PFSK-1 (cell line): ENCODE measurements around the gene LRP2.

Experiments used
- FOXP2 ChIP-seq: optimal IDR thresholded peaks from 2 replicates; pipeline ENCODE3; 2011; ENCODE audit warnings: borderline replicate concordance, control low read depth, inconsistent platforms; ENCODE audit not compliant: insufficient read depth; ENCODE audit errors: extremely low read length, extremely low read depth
- POLR2AphosphoS5 ChIP-seq: IDR thresholded peaks from 2 replicates; pipeline ENCODE4 v1.6.1; 2012; ENCODE audit warnings: low read depth, mild to moderate bottlenecking, control low read depth, low read length, moderate library complexity
- SIN3A ChIP-seq: IDR thresholded peaks from 2 replicates; pipeline ENCODE4 v1.6.1; 2012; ENCODE audit warnings: mild to moderate bottlenecking, low read length, moderate library complexity, borderline replicate concordance; ENCODE audit not compliant: insufficient read depth
- TAF1 ChIP-seq: IDR thresholded peaks from 2 replicates; pipeline ENCODE4 v1.6.1; 2012; ENCODE audit warnings: low read length, control low read depth, borderline replicate concordance; ENCODE audit not compliant: insufficient read depth
- TF ChIP-seq, protein P1 (sequence below), 2 experiments: IDR thresholded peaks; 2 replicates each; pipeline versions ENCODE4 v1.6.1 to v1.8.0; 2011 to 2012; ENCODE audit warnings: low read depth in 2 of 2, low read length in 2 of 2, control low read depth in 1 of 2, inconsistent platforms in 1 of 2, mild to moderate bottlenecking in 1 of 2, moderate library complexity in 1 of 2; ENCODE audit not compliant: insufficient read depth in 1 of 2

The LRP2 gene

DNA sequence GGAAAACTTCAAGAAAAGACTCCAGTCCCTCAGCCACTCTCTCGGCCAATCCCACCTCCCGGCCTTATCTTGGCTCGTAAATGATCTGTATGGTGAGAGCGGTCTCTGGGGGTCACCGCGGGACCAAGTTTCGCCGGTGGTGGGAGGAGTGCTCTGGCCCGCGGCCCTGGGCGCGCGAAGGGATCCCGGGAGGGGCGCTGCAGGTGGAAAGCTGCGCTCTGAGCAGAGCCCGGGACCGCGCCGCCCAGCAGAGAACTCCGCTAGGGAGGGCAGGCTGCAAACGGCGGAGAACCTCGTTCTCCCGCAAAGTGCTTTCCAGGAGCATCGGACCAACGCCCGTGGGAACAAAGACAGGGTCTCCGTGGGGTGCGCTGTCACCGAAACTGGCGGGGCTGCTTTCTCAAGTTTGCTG, 622 bp downstream of the LRP2 start:
- TF ChIP-seq SIN3A = no peak
- TF ChIP-seq FOXP2 = no peak
- TF ChIP-seq, protein P1, sequence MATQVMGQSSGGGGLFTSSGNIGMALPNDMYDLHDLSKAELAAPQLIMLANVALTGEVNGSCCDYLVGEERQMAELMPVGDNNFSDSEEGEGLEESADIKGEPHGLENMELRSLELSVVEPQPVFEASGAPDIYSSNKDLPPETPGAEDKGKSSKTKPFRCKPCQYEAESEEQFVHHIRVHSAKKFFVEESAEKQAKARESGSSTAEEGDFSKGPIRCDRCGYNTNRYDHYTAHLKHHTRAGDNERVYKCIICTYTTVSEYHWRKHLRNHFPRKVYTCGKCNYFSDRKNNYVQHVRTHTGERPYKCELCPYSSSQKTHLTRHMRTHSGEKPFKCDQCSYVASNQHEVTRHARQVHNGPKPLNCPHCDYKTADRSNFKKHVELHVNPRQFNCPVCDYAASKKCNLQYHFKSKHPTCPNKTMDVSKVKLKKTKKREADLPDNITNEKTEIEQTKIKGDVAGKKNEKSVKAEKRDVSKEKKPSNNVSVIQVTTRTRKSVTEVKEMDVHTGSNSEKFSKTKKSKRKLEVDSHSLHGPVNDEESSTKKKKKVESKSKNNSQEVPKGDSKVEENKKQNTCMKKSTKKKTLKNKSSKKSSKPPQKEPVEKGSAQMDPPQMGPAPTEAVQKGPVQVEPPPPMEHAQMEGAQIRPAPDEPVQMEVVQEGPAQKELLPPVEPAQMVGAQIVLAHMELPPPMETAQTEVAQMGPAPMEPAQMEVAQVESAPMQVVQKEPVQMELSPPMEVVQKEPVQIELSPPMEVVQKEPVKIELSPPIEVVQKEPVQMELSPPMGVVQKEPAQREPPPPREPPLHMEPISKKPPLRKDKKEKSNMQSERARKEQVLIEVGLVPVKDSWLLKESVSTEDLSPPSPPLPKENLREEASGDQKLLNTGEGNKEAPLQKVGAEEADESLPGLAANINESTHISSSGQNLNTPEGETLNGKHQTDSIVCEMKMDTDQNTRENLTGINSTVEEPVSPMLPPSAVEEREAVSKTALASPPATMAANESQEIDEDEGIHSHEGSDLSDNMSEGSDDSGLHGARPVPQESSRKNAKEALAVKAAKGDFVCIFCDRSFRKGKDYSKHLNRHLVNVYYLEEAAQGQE (IDR thresholded peaks at IDR 0.05; ENCODE audit: insufficient read depth in 1 of 2, low read depth in 2 of 2, low read length in 2 of 2) = no peak
- no peak for TF ChIP-seq POLR2AphosphoS5
- no peak for TF ChIP-seq TAF1

DNA sequence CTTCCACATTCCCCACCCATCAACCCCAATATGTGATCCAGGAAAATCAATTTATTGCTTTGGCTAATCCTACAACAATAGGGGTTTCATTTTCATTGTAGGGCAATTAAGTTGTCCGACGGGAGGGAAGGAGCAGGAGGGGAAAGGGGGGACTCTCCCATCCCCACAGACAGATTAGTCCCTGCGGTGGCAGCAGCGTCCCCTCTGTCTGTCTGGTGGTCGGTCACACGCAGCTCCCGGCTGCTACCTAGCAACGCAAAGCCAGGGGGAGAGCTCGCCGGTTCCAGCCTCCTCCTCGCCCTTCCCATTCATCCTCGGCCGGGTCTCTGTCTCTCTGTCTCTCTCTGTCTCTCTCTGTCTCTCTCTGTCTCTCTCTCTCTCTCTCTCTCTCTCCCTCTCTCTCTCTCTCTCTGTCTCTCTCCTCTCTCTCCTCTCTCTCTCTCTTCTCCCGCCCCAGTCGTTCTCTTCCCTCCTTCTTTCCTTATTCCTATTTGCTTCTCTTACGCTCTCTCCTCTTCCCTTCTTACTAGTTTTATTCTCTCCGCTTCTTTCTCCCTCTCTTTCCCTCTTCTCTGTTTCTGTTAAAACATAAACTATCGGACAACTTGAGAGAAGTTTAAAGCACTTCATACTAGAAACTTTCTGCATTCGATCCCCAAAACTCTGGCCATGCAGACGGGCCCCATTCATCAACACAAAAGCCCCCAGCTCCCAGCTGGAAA, 1.2 kb downstream of the LRP2 start:
- TF ChIP-seq TAF1 = no peak
- TF ChIP-seq SIN3A = no peak
- TF ChIP-seq, protein P1 (IDR thresholded peaks at IDR 0.05; ENCODE audit: insufficient read depth in 1 of 2, low read depth in 2 of 2, low read length in 2 of 2) = no peak
- no peak for TF ChIP-seq POLR2AphosphoS5
- no peak for TF ChIP-seq FOXP2

DNA sequence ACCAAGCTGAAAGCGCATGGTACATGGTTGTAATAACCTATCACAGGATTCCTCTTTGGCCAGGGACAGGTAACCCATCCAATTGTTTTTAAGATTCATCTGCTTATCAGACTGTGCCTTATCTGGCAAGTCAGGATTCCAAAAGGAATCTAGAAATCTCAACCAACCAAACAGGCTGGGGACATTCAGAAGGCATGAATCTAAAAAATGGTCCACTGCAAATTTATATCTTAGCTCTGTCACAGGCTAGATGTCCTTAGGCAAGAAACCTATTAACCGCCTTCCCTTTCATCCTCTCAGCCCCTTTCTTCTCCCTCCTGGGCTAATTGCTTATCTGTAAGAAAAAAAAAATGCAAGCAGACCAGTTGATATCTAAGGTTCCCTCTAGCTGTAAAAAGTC, 4.3 kb downstream of the LRP2 start:
- TF ChIP-seq, protein P1 (IDR thresholded peaks at IDR 0.05; ENCODE audit: insufficient read depth in 1 of 2, low read depth in 2 of 2, low read length in 2 of 2) = no peak
- TF ChIP-seq TAF1 (no peak), SIN3A (no peak), POLR2AphosphoS5 (no peak), FOXP2 (no peak)

DNA sequence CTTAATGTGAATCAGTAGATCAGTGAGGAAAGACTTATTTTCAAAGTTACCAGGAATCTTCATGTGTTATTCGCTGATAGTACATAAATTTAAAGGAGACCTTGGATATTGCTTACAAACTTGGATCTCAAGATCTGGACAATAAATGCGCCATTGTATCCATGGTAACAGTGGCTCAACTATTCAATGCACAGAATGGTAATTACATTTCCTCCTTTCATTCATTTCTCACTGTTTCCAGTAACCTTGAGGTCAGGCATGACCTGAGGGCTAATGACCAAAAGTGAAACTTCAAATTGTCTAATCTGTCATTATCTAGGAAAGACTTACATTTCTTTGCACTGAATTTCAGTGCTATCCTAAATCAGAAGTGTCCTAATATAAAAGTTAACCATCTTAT, 8.1 kb downstream of the LRP2 start:
- TF ChIP-seq SIN3A (no peak), POLR2AphosphoS5 (no peak), TAF1 (no peak), FOXP2 (no peak)
- TF ChIP-seq, protein P1 (IDR thresholded peaks at IDR 0.05; ENCODE audit: insufficient read depth in 1 of 2, low read depth in 2 of 2, low read length in 2 of 2) = no peak

DNA sequence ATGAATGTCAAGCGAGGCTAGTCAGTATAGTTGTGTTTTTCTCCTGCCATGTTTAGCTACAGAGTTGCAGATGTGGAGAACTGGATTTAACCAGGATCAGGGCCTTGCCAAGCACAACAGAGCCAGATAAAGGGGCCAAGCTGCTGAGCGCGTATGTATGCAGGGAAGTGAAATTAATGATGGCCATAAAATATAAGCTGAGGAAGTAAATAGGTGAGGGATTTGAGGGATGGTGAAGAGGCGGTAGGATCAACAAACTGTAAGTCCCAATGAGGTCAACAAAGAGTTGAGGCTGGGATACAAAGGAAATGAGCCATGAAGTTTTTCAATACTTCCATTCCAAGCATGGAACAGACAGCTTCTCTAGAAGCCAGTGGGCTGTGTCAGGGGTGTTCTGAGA, 10.6 kb downstream of the LRP2 start:
- TF ChIP-seq SIN3A (no peak), TAF1 (no peak), FOXP2 (no peak), POLR2AphosphoS5 (no peak)
- TF ChIP-seq, protein P1 (IDR thresholded peaks at IDR 0.05; ENCODE audit: insufficient read depth in 1 of 2, low read depth in 2 of 2, low read length in 2 of 2) = no peak
